ENCODE measurements around the gene ARID5B. TPM values are rescaled to one million over a fixed set of nuclear protein-coding genes. Genes with fewer than 3 reads are reported as not detected.

ARID5B gene
- total and polyA plus RNA-seq, 2 of the 4 experiments (the other 2 are of a cell fraction) = 41.0 to 125 TPM

GRCh38 chr10:62012318-62012717, 110.8 kb downstream of the ARID5B start:
- Histone ChIP-seq H3K27me3 (ENCODE audit: control insufficient read depth, insufficient read depth, low read length) (no peaks in the 10 kb centered on the region), H3K56ac (ENCODE audit: extremely low read depth, insufficient read depth, low read length) (no peak overlapping the region), H2AK9ac (replicated peaks; ENCODE audit: low read depth, low read length, poor library complexity) (no peak overlapping the region), H3K27ac (ENCODE audit: insufficient read depth, low read length) (no peak overlapping the region), H2BK5ac (ENCODE audit: low read depth, low read length, poor library complexity, severe bottlenecking) (no peak overlapping the region), H3K18ac (ENCODE audit: low read depth, low read length) (no peak overlapping the region), H3K9me1 (ENCODE audit: insufficient read depth, low read length) (peaks cover 20% of the 10 kb centered on the region), H2AK5ac (ENCODE audit: low read depth, low read length) (no peak overlapping the region), H2AFZ (replicated peaks; ENCODE audit: low read length, poor library complexity) (no peak overlapping the region), H3K4me1 (ENCODE audit: control insufficient read depth, insufficient read depth, low read length) (peaks cover 12% of the 10 kb centered on the region), H3K4me3 (ENCODE audit: insufficient read depth, low read depth, low read length) (no peak overlapping the region), H3K79me1 (ENCODE audit: low read depth in 1 of 2, low read length in 2 of 2) (peaks cover 45 to 69% of the 10 kb centered on the region in 2 experiments), H4K20me1 (ENCODE audit: insufficient read depth, low read length) (peaks cover 23% of the 10 kb centered on the region), H3K14ac (replicated peaks; ENCODE audit: low read depth, low read length) (no peak overlapping the region), H4K5ac (ENCODE audit: low read depth, low read length) (no peak overlapping the region), H3K23ac (ENCODE audit: low read depth, low read length) (no peak overlapping the region), H2BK15ac (ENCODE audit: low read depth, low read length) (no peak overlapping the region), H4K91ac (ENCODE audit: insufficient read depth, low read depth, low read length) (no peak overlapping the region), H3K4ac (ENCODE audit: low read depth, low read length) (no peak overlapping the region), H3K9ac (ENCODE audit: low read depth, low read length) (no peak overlapping the region), H4K8ac (ENCODE audit: low read depth in 2 of 2, low read length in 2 of 2) (no peak overlapping the region), H2BK120ac (ENCODE audit: low read depth, low read length) (no peak overlapping the region), H3K36me3 (ENCODE audit: control insufficient read depth, insufficient read depth, low read length) (peaks cover 22% of the 10 kb centered on the region), H3K9me3 (ENCODE audit: control insufficient read depth, insufficient read depth, low read length) (no peaks in the 10 kb centered on the region), H3K4me2 (ENCODE audit: low read depth, low read length) (no peak overlapping the region), H2BK20ac (ENCODE audit: low read depth, low read length) (no peak overlapping the region)
- ATAC-seq (ENCODE audit: low read depth) (no peak), DNase-seq (no peak)
- dilution Hi-C loops (cut with HindIII; ENCODE audit: low sequenced_read_pairs, unreplicated experiment) (no loop called here), in situ Hi-C loops (cut with MboI; ENCODE audit: low sequenced_read_pairs) (no loop called here), intact Hi-C loops (cut with micrococcal nuclease) (no loop called here)
- ChIA-PET CTCF (no interaction called here), POLR2A (ENCODE audit: unreplicated experiment) (no interaction called here)
- no peak for TF ChIP-seq MAFK (IDR thresholded peaks at IDR 0.05; ENCODE audit: low read depth, low read length)
- no peak for TF ChIP-seq RAD21 (IDR thresholded peaks at IDR 0.05; ENCODE audit: low read length)
- TF ChIP-seq RFX5 (IDR thresholded peaks at IDR 0.05; ENCODE audit: low read depth, low read length) = no peak
- no peak for TF ChIP-seq BHLHE40 (IDR thresholded peaks at IDR 0.05; ENCODE audit: low read depth, low read length)
- TF ChIP-seq NFE2L2 (IDR thresholded peaks at IDR 0.05; ENCODE audit: low read depth, low read length) = no peak
- no peak for TF ChIP-seq POLR2A (IDR thresholded peaks at IDR 0.05; ENCODE audit: low read depth, low read length)
- TF ChIP-seq MXI1 (IDR thresholded peaks at IDR 0.05; ENCODE audit: borderline replicate concordance, low read depth, low read length) = no peak
- no peak for TF ChIP-seq SMC3 (IDR thresholded peaks at IDR 0.05; ENCODE audit: low read depth, low read length)
- TF ChIP-seq CEBPB (IDR thresholded peaks at IDR 0.05; ENCODE audit: low read depth, low read length) = no peak
- TF ChIP-seq CHD1 (IDR thresholded peaks at IDR 0.05; ENCODE audit: low read depth, low read length) = no peak
- TF ChIP-seq, protein P1, sequence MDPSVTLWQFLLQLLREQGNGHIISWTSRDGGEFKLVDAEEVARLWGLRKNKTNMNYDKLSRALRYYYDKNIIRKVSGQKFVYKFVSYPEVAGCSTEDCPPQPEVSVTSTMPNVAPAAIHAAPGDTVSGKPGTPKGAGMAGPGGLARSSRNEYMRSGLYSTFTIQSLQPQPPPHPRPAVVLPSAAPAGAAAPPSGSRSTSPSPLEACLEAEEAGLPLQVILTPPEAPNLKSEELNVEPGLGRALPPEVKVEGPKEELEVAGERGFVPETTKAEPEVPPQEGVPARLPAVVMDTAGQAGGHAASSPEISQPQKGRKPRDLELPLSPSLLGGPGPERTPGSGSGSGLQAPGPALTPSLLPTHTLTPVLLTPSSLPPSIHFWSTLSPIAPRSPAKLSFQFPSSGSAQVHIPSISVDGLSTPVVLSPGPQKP (IDR thresholded peaks at IDR 0.05; ENCODE audit: borderline replicate concordance, low read depth, low read length) = no peak
- TF ChIP-seq MAZ (IDR thresholded peaks at IDR 0.05; ENCODE audit: borderline replicate concordance, low read depth, low read length) = no peak
- TF ChIP-seq RCOR1 (IDR thresholded peaks at IDR 0.05; ENCODE audit: insufficient replicate concordance, low read length) = no peak
- no peak for TF ChIP-seq USF2 (IDR thresholded peaks at IDR 0.05; ENCODE audit: low read depth, low read length)
- no peak for TF ChIP-seq FOS (IDR thresholded peaks at IDR 0.05; ENCODE audit: low read depth, low read length)
- TF ChIP-seq, protein P2, sequence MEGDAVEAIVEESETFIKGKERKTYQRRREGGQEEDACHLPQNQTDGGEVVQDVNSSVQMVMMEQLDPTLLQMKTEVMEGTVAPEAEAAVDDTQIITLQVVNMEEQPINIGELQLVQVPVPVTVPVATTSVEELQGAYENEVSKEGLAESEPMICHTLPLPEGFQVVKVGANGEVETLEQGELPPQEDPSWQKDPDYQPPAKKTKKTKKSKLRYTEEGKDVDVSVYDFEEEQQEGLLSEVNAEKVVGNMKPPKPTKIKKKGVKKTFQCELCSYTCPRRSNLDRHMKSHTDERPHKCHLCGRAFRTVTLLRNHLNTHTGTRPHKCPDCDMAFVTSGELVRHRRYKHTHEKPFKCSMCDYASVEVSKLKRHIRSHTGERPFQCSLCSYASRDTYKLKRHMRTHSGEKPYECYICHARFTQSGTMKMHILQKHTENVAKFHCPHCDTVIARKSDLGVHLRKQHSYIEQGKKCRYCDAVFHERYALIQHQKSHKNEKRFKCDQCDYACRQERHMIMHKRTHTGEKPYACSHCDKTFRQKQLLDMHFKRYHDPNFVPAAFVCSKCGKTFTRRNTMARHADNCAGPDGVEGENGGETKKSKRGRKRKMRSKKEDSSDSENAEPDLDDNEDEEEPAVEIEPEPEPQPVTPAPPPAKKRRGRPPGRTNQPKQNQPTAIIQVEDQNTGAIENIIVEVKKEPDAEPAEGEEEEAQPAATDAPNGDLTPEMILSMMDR (conservative IDR thresholded peaks at IDR 0.05; ENCODE audit: low read depth, low read length) = no peak
- 60% methylated on average over 1 of the region's 6 CpGs; no CpG with 5 or more reads in 1 of the 2 experiments for WGBS, 2 experiments (ENCODE audit: extremely low coverage in 2 of 2, insufficient read length in 1 of 2)
- BruUV-seq (replicated peaks) = no TSS peak
